Right forelimb (tissue), 1 donor: ENCODE results near the gene MRGPRD.

ENCODE experiments used
- DNase-seq: peaks from one replicate; pipeline ENCODE4 v3.0.0-alpha.2; 2018

The MRGPRD gene

GRCh38 chr11:68946416-68947090 is 34.2 kb downstream of the MRGPRD start:
- no peak for DNase-seq

- no peak for DNase-seq
Measured at GRCh38 chr11:68942751-68943271, 38.0 kb downstream of the MRGPRD start.

- DNase-seq: no peak
Measured at GRCh38 chr11:68942095-68942620, 38.6 kb downstream of the MRGPRD start.

- DNase-seq: no peak
Measured at GRCh38 chr11:68941324-68942094, 39.3 kb downstream of the MRGPRD start.

- no peak for DNase-seq
Measured at GRCh38 chr11:68940651-68941323, 40.0 kb downstream of the MRGPRD start.

GRCh38 chr11:68939583-68940555 is 40.9 kb downstream of the MRGPRD start:
- DNase-seq: no peak

- no peak for DNase-seq
Measured at GRCh38 chr11:68938816-68939582, 41.8 kb downstream of the MRGPRD start.

GRCh38 chr11:68938088-68938487 is 42.7 kb downstream of the MRGPRD start:
- DNase-seq: no peak

- no peak for DNase-seq
Measured at GRCh38 chr11:68936676-68937620, 43.8 kb downstream of the MRGPRD start.

GRCh38 chr11:68936358-68936636 is 44.5 kb downstream of the MRGPRD start:
- DNase-seq: no peak

GRCh38 chr11:68935516-68936357 is 45.0 kb downstream of the MRGPRD start:
- no peak for DNase-seq

GRCh38 chr11:68935066-68935465 is 45.7 kb downstream of the MRGPRD start:
- no peak for DNase-seq

GRCh38 chr11:68934666-68935065 is 46.1 kb downstream of the MRGPRD start:
- DNase-seq: no peak

- DNase-seq: no peak
Measured at GRCh38 chr11:68934321-68934645, 46.5 kb downstream of the MRGPRD start.

GRCh38 chr11:68933605-68934320 is 47.0 kb downstream of the MRGPRD start:
- DNase-seq: no peak

- DNase-seq: no peak
Measured at GRCh38 chr11:68932933-68933577, 47.7 kb downstream of the MRGPRD start.

- DNase-seq: no peak
Measured at GRCh38 chr11:68932358-68932757, 48.4 kb downstream of the MRGPRD start.

- no peak for DNase-seq
Measured at GRCh38 chr11:68931911-68932310, 48.9 kb downstream of the MRGPRD start.
